GM12864 (cell line): ENCODE measurements around the gene UQCRQ.

Experiments
- DNase-seq: peaks from one replicate; pipeline ENCODE4 v3.0.0-alpha.2; 2011; ENCODE audit warnings: low read depth
- H3K4me3 ChIP-seq: 2 replicates; pipeline ENCODE4 v1.5.1; 2011; ENCODE audit warnings: mild to moderate bottlenecking, low read depth, low read length, control low read depth
- TF ChIP-seq, protein P1 (sequence below): IDR thresholded peaks from 2 replicates; pipeline ENCODE4 v1.5.1; 2011; ENCODE audit warnings: low read depth, mild to moderate bottlenecking, moderate library complexity, low read length, control low read depth, inconsistent platforms; ENCODE audit errors: missing control alignments

UQCRQ gene

DNA sequence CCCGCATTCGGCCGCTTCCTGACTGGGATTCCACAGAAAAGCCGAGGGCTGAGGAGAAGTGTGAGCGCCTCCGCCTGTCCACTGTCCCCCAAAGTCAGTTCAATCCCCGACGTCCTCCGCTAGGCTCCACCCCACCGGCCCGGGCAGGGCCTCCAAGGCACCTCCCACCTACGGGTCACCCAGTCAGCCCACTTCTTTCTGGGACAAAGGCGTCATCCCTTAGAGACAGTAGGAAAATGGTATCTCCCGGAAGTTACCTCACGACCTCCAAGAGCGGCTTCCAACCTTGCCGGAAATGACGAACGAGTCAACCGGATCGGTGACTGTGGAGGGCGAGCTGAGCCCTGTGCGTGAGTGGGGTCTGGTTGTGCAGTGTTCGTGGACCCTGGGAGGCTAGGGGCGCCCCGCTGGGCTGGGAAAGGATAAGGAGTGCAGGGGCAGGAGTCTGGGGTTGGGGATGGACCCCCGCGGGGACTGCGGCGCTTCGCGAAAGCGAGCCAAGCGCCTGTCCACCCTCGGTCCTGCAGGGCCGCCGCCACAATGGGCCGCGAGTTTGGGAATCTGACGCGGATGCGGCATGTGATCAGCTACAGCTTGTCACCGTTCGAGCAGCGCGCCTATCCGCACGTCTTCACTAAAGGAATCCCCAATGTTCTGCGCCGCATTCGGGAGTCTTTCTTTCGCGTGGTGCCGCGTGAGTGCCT is at the start of gene UQCRQ, which contains the start of gene GDF9:
UQCRQ (plus strand) TSS at position 301 of the 704 bp plus-strand sequence; CDS start at position 541, 240 bp downstream.
GDF9 (minus strand) TSS at position 128 of the 704 bp plus-strand sequence. CDS start 1,936 bp downstream, outside the sequence.
- H3K4me3 ChIP-seq = peak within 1 kb of the TSS; percentile 73
- TF ChIP-seq, protein P1, sequence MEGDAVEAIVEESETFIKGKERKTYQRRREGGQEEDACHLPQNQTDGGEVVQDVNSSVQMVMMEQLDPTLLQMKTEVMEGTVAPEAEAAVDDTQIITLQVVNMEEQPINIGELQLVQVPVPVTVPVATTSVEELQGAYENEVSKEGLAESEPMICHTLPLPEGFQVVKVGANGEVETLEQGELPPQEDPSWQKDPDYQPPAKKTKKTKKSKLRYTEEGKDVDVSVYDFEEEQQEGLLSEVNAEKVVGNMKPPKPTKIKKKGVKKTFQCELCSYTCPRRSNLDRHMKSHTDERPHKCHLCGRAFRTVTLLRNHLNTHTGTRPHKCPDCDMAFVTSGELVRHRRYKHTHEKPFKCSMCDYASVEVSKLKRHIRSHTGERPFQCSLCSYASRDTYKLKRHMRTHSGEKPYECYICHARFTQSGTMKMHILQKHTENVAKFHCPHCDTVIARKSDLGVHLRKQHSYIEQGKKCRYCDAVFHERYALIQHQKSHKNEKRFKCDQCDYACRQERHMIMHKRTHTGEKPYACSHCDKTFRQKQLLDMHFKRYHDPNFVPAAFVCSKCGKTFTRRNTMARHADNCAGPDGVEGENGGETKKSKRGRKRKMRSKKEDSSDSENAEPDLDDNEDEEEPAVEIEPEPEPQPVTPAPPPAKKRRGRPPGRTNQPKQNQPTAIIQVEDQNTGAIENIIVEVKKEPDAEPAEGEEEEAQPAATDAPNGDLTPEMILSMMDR = no peak
- DNase-seq = peak; percentile 100

DNA sequence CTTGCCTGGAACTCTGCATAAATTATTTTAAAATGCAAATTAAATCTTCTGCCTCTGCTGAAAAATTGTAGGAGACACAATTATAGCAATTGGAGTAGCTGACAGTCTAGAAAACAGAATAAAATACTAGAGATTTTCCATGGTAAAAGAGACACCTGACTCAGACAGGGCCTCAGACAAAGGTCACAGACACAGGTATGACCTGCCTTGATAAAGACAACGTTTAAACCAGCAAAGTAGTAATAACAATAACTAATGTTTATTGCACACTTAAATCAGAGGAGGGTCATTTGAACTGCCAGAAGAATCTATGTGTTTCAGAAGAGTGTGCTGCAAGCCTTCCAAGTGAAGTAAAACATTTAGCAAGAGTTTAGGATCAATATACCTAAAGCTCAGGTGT is 49.4 kb upstream of the UQCRQ start:
- no peak for DNase-seq
- TF ChIP-seq, protein P1 = no peak
- no peak overlapping the region for H3K4me3 ChIP-seq

DNA sequence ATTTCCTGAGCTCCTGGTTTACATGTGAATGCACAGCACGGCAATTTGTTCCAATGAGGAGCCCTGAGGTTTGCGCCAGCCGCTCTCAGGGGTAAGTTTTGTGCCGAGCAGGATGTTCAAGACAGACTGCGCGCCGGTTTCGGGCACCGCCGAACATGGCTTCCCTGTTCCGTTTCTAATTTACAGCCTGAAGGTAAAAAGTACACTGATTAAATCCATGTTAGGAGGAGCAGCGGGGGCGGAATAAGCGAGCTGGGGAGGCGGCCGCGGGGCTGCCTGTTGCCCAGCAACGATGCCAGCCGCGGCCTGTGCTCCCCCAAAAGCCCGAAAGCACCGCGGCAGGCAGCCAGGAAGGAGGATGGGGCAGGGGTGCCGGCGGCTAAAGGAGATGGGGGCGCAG is 47.0 kb upstream of the UQCRQ start:
- H3K4me3 ChIP-seq = peak overlapping the region; percentile 15; the same call in 1 of the 2 replicates
- DNase-seq = no peak
- TF ChIP-seq, protein P1 = no peak

DNA sequence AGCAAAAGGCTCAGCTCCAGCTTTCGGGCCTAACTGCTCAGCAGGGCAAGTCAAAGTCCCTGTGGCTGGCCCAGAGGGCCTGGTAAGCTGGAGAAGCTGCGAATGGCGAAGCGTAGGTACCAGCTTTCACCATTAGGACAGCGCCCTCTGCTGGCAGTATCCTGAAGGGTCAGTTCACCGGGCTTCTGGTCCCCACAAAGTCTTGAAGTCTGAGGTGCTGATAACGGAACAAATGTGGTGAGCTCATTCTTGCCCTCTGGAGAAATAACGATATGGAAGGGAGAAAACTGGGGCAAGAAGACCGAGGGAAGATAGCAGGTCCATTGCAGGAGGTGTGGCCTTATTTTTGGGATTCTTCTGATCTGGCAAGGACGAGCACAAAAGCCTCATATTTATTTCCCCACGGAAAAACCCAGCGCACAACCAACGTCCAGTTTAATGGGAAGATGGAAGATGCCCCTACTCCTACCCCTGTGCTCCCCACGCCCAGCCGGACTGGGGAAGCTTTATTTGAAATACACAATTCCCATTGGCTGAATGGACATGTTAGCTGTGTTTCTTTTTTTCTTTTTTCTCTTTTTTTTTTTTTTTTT is 46.2 kb upstream of the UQCRQ start:
- no peak overlapping the region for H3K4me3 ChIP-seq
- peak; percentile 74 for DNase-seq

DNA sequence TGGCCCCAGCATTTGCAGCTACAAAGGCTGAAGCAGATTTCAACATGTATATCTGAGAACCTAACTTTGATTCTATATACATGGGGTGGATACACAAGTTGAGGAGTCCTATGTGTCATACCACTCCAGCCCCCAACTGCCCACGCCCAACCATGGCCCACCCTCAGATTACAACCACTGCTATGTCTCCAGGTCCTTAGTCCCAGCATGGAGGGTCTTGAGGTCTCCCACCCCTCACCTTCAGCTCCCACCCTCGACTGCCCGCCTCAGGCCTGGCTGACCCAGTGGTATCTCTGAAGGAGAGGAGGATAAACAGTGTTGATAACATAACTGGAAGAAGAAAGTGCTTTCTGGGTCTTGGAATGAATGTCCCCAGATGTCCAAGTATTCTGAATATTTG is 45.1 kb upstream of the UQCRQ start:
- H3K4me3 ChIP-seq = no peak overlapping the region
- DNase-seq = no peak
- TF ChIP-seq, protein P1 = no peak

More for the DNA sequence above, 46.2 kb upstream of the UQCRQ start:
- TF ChIP-seq, protein P1 = peak; percentile 92

DNA sequence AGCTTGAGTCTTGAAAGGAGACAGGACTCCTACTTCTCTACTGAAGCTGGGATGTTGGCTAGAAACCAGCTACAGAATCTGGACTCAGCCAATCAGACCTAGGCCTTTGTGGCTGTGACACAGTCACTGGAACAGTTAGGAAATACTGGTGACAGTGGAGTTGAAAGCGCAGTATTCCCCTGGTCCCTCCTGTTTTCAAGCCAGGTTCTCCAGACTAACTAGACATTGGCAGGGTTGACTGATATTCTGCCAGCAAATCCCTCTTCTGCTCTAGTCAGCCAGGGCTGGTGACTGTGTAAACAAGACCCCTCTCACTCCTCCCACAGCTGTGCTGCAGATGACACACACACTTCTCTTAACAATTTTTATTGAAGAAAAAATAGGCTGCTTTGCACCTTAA is 44.7 kb upstream of the UQCRQ start:
- H3K4me3 ChIP-seq = no peak overlapping the region
- TF ChIP-seq, protein P1 = no peak
- DNase-seq = no peak
